Liver (tissue), 9 donors: Measurements from ENCODE around the gene USP40. TPM values are rescaled to one million over a fixed set of nuclear protein-coding genes. Genes with fewer than 3 reads are reported as not detected.

Experiments
- DNase-seq: peaks from one replicate; pipeline ENCODE4 v3.0.0-alpha.2; 2017; ENCODE audit warnings: low spot score
- H3K27ac ChIP-seq, 2 donors: one replicate each; pipeline ENCODE4 v1.7.0; 2013; ENCODE audit warnings: inconsistent platforms in 2 of 2, low read length in 2 of 2, control low read depth in 1 of 2, low read depth in 1 of 2, mild to moderate bottlenecking in 1 of 2
- H3K27me3 ChIP-seq, 4 donors: one replicate each; pipeline versions ENCODE4 v1.6.1 to v1.7.0; 2013; ENCODE audit warnings: low read length in 3 of 4, inconsistent platforms in 1 of 4, mild to moderate bottlenecking in 1 of 4, moderate library complexity in 1 of 4; ENCODE audit not compliant: control insufficient read depth in 4 of 4, insufficient read depth in 4 of 4
- H3K36me3 ChIP-seq, 4 donors: one replicate each; pipeline versions ENCODE4 v1.6.1 to v1.7.0; 2013; ENCODE audit warnings: low read length in 3 of 4, mild to moderate bottlenecking in 3 of 4, low read depth in 1 of 4, moderate library complexity in 1 of 4; ENCODE audit not compliant: control insufficient read depth in 4 of 4, insufficient read depth in 3 of 4
- H3K4me1 ChIP-seq, 4 donors: one replicate each; pipeline versions ENCODE4 v1.6.1 to v1.7.0; 2013; ENCODE audit warnings: low read length in 3 of 4, mild to moderate bottlenecking in 3 of 4, moderate library complexity in 1 of 4; ENCODE audit not compliant: control insufficient read depth in 4 of 4, insufficient read depth in 4 of 4
- H3K4me3 ChIP-seq, 3 donors: one replicate each; pipeline versions ENCODE4 v1.6.1 to v1.7.0; 2013; ENCODE audit warnings: low read length in 3 of 3, control low read depth in 1 of 3, low read depth in 1 of 3, mild to moderate bottlenecking in 1 of 3
- H3K9ac ChIP-seq, 2 donors: one replicate each; pipeline ENCODE4 v1.7.0; 2013; ENCODE audit warnings: low read length in 2 of 2, mild to moderate bottlenecking in 2 of 2, moderate library complexity in 2 of 2, control low read depth in 1 of 2, low read depth in 1 of 2
- H3K9me3 ChIP-seq, 4 donors: one replicate each; pipeline versions ENCODE4 v1.6.1 to v1.7.0; 2013; ENCODE audit warnings: low read length in 3 of 4; ENCODE audit not compliant: control insufficient read depth in 4 of 4
- EGR1 ChIP-seq, 2 donors: IDR thresholded peaks; 2 replicates each; pipeline ENCODE4 v1.6.1; 2016 to 2018; ENCODE audit warnings: antibody characterized with exemption in 2 of 2, low read depth in 2 of 2
- FOXA1 ChIP-seq: IDR thresholded peaks from 2 replicates; pipeline ENCODE4 v1.6.1; 2016; ENCODE audit warnings: antibody characterized with exemption
- FOXA2 ChIP-seq: IDR thresholded peaks from 2 replicates; pipeline ENCODE4 v1.6.1; 2016; ENCODE audit warnings: antibody characterized with exemption
- GABPA ChIP-seq, 2 donors: IDR thresholded peaks in 1 of 2; conservative IDR thresholded peaks in 1 of 2; 2 replicates each; pipeline ENCODE4 v1.6.1; 2016; ENCODE audit warnings: antibody characterized with exemption in 2 of 2, mild to moderate bottlenecking in 1 of 2, moderate library complexity in 1 of 2
- HNF4A ChIP-seq, 2 donors: conservative IDR thresholded peaks; 2 replicates each; pipeline ENCODE4 v1.6.1; 2016; ENCODE audit warnings: antibody characterized with exemption in 2 of 2, mild to moderate bottlenecking in 2 of 2
- HNF4G ChIP-seq: IDR thresholded peaks from 2 replicates; pipeline ENCODE4 v1.6.1; 2016; ENCODE audit warnings: antibody characterized with exemption
- JUND ChIP-seq, 2 donors: IDR thresholded peaks; 2 replicates each; pipeline ENCODE4 v1.6.1; 2016; ENCODE audit warnings: antibody characterized with exemption in 2 of 2
- MAX ChIP-seq: IDR thresholded peaks from 2 replicates; pipeline ENCODE4 v1.6.1; 2016; ENCODE audit warnings: antibody characterized with exemption
- NR2F2 ChIP-seq: IDR thresholded peaks from 2 replicates; pipeline ENCODE4 v1.6.1; 2016; ENCODE audit warnings: antibody characterized with exemption
- RAD21 ChIP-seq, 2 donors: IDR thresholded peaks; 2 replicates each; pipeline ENCODE4 v1.6.1; 2016; ENCODE audit warnings: antibody characterized with exemption in 2 of 2, mild to moderate bottlenecking in 2 of 2
- REST ChIP-seq: IDR thresholded peaks from 2 replicates; pipeline ENCODE4 v1.6.1; 2016; ENCODE audit warnings: antibody characterized with exemption, mild to moderate bottlenecking
- RXRA ChIP-seq, 2 donors: IDR thresholded peaks; 2 replicates each; pipeline ENCODE4 v1.6.1; 2017 to 2018; ENCODE audit warnings: antibody characterized with exemption in 2 of 2, mild to moderate bottlenecking in 1 of 2
- SP1 ChIP-seq: IDR thresholded peaks from 2 replicates; pipeline ENCODE4 v1.6.1; 2018; ENCODE audit warnings: antibody characterized with exemption, mild to moderate bottlenecking
- TAF1 ChIP-seq: conservative IDR thresholded peaks from 2 replicates; pipeline ENCODE4 v1.6.1; 2016; ENCODE audit warnings: antibody characterized with exemption, mild to moderate bottlenecking
- YY1 ChIP-seq: IDR thresholded peaks from 2 replicates; pipeline ENCODE4 v1.6.1; 2016; ENCODE audit warnings: antibody characterized with exemption, mild to moderate bottlenecking
- WGBS: extraction: QIAGEN DNeasy Blood & Tissue Kit; methylation state at CpG from one replicate; pipeline ENCODE4 v1.1.7; 2013; 5-methylcytosine and 5-hydroxymethylcytosine counted together
- polyA plus RNA-seq, 2 donors: library from polyadenylated mRNA; stranded (reverse) in 1 of 2; unstranded in 1 of 2; fragments of 200-250 nt in 1 of 2; fragments of >200 nt in 1 of 2; fragmentation: Nextera tagmentation in 1 of 2; extraction: Ambion mirVana in 1 of 2; gene quantifications; one replicate each; pipeline versions ENCODE4 v1.2.1 to v1.2.3, GENCODE V29; 2013 to 2015
- total RNA-seq, 2 donors: library from RNA; depleted of rRNA; stranded (reverse); fragments of >200 nt; gene quantifications; one replicate each; pipeline ENCODE4 v1.2.3, GENCODE V29; 2014
- TF ChIP-seq, protein P1 (sequence below): fragments of 150-350 bp; IDR thresholded peaks from 2 replicates; pipeline ENCODE4 v1.5.1; 2017; ENCODE audit warnings: improper control_type of control experiment, low read depth, low read length; ENCODE audit not compliant: missing input control
- TF ChIP-seq, protein P2 (sequence below): IDR thresholded peaks from 2 replicates; pipeline ENCODE4 v1.6.1; 2016; ENCODE audit warnings: antibody characterized with exemption
- TF ChIP-seq, protein P3 (sequence below): IDR thresholded peaks from 2 replicates; pipeline ENCODE4 v1.6.1; 2016; ENCODE audit warnings: antibody characterized with exemption
- donor health status: healthy.
- donor health status: healthy.
- donor health status: healthy.
- donor health status: healthy.
- donor health status: healthy.

USP40 gene
- total and polyA plus RNA-seq, 4 donors: 12.0 to 29.0 (median 17.1) TPM

- TF ChIP-seq, protein P1, sequence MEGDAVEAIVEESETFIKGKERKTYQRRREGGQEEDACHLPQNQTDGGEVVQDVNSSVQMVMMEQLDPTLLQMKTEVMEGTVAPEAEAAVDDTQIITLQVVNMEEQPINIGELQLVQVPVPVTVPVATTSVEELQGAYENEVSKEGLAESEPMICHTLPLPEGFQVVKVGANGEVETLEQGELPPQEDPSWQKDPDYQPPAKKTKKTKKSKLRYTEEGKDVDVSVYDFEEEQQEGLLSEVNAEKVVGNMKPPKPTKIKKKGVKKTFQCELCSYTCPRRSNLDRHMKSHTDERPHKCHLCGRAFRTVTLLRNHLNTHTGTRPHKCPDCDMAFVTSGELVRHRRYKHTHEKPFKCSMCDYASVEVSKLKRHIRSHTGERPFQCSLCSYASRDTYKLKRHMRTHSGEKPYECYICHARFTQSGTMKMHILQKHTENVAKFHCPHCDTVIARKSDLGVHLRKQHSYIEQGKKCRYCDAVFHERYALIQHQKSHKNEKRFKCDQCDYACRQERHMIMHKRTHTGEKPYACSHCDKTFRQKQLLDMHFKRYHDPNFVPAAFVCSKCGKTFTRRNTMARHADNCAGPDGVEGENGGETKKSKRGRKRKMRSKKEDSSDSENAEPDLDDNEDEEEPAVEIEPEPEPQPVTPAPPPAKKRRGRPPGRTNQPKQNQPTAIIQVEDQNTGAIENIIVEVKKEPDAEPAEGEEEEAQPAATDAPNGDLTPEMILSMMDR: peak; percentile 78
- peak; percentile 97 to 98 for TF ChIP-seq RAD21 (IDR thresholded peaks at IDR 0.05)
- TF ChIP-seq REST: no peak
- 56% methylated on average over 18 of the region's 18 CpGs for WGBS
- H3K27me3 ChIP-seq: no peaks in the 10 kb centered on the region
- peaks cover 1 to 46% (median 20%) of the 10 kb centered on the region in 4 donors for H3K36me3 ChIP-seq
- H3K4me1 ChIP-seq: no peaks in the 10 kb centered on the region
- DNase-seq: peak; percentile 73
- no peaks in the 10 kb centered on the region for H3K9me3 ChIP-seq
- H3K27ac ChIP-seq: no peak overlapping the region
- H3K4me3 ChIP-seq: no peak overlapping the region
- no peak overlapping the region for H3K9ac ChIP-seq
These were observed 122.9 kb downstream of the USP40 start for GRCh38 chr2:233443511-233444183.

DNA sequence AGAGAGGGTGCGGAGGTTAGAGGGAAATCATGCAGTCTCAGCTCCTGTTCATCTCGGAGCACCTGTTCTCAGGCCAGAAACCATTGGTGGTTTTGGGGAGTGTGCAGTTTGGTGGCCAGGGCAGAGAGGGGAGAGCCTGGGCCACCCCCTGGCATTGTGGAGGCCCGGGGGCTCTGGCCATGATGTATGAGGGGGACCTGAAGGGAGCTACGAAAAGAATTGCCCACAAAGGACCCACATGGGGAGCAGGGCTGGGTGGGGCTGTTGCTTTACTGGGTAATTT is 124.6 kb downstream of the USP40 start:
- no peak overlapping the region for H3K4me3 ChIP-seq
- peaks cover 3 to 54% (median 22%) of the 10 kb centered on the region in 4 donors for H3K36me3 ChIP-seq
- H3K9ac ChIP-seq: no peak overlapping the region
- 88% methylated on average over 4 of the region's 4 CpGs for WGBS
- H3K27ac ChIP-seq: no peak overlapping the region
- no peaks in the 10 kb centered on the region for H3K4me1 ChIP-seq
- no peak for TF ChIP-seq REST
- no peak for TF ChIP-seq FOXA1
- no peak for TF ChIP-seq RXRA (IDR thresholded peaks at IDR 0.05)
- TF ChIP-seq, protein P2, sequence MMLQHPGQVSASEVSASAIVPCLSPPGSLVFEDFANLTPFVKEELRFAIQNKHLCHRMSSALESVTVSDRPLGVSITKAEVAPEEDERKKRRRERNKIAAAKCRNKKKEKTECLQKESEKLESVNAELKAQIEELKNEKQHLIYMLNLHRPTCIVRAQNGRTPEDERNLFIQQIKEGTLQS: no peak
- TF ChIP-seq FOXA2: no peak
- TF ChIP-seq YY1: no peak
- TF ChIP-seq, protein P1: no peak
- TF ChIP-seq TAF1: no peak
- no peak for TF ChIP-seq SP1
- no peak for TF ChIP-seq HNF4G
- no peak for TF ChIP-seq EGR1 (IDR thresholded peaks at IDR 0.05; ENCODE audit: low read depth in 2 of 2)
- TF ChIP-seq NR2F2: no peak
- no peak for TF ChIP-seq GABPA (IDR thresholded peaks at IDR 0.05 in 1 of 2, conservative IDR thresholded peaks at IDR 0.05 in 1 of 2)
- TF ChIP-seq RAD21 (IDR thresholded peaks at IDR 0.05): no peak
- no peak for TF ChIP-seq HNF4A (conservative IDR thresholded peaks at IDR 0.05)
- TF ChIP-seq JUND (IDR thresholded peaks at IDR 0.05): no peak
- TF ChIP-seq, protein P3, sequence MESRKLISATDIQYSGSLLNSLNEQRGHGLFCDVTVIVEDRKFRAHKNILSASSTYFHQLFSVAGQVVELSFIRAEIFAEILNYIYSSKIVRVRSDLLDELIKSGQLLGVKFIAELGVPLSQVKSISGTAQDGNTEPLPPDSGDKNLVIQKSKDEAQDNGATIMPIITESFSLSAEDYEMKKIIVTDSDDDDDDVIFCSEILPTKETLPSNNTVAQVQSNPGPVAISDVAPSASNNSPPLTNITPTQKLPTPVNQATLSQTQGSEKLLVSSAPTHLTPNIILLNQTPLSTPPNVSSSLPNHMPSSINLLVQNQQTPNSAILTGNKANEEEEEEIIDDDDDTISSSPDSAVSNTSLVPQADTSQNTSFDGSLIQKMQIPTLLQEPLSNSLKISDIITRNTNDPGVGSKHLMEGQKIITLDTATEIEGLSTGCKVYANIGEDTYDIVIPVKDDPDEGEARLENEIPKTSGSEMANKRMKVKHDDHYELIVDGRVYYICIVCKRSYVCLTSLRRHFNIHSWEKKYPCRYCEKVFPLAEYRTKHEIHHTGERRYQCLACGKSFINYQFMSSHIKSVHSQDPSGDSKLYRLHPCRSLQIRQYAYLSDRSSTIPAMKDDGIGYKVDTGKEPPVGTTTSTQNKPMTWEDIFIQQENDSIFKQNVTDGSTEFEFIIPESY: no peak
- TF ChIP-seq MAX: no peak
- no peaks in the 10 kb centered on the region for H3K27me3 ChIP-seq
- no peak for DNase-seq
- no peaks in the 10 kb centered on the region for H3K9me3 ChIP-seq
